GM12891 (cell line): ENCODE results near the gene SLC49A3.

Experiments used
- POLR2AphosphoS5 ChIP-seq: IDR thresholded peaks from 2 replicates; pipeline ENCODE4 v1.6.1; 2011; ENCODE audit warnings: low read depth, low read length, control low read depth
- SPI1 ChIP-seq: IDR thresholded peaks from 2 replicates; pipeline ENCODE4 v1.6.1; 2011; ENCODE audit warnings: low read depth, low read length, control low read depth

DNA sequence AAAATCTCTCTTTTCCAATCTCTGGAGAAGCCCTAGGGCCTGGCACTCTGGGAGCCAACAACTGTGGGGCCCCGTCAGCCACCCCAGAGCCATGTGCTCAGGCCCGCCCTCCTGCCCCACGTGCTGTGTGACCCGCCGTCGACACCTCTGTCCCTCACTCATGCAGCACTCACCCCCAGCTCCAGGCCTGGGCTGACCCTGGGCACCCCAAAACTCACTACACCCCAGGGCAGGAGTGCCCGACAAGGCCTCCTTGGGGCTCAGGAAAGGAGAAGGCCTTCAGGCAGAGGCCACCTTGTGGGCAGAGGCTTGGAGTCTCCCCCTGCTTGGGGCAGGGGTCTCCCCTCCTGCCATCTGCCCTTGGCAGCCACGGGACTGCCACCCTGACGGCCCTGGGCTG is 8.9 kb downstream of the SLC49A3 start:
- no peak for TF ChIP-seq POLR2AphosphoS5
- TF ChIP-seq SPI1, result no peak
